GM23248 (cell line): ENCODE results near the gene RIPPLY2. TPM values are rescaled to one million over a fixed set of nuclear protein-coding genes. Genes with fewer than 3 reads are reported as not detected.

Experiments
- DNase-seq: peaks from one replicate; pipeline ENCODE4 v3.0.0-alpha.2; 2015
- H2AFZ ChIP-seq: fragments of 200-600 bp; sonication (generic); 2 replicates; pipeline ENCODE4 v1.6.1; 2016; ENCODE audit warnings: antibody characterized with exemption
- H3F3A ChIP-seq: fragments of 200-600 bp; sonication (generic); 2 replicates; pipeline ENCODE4 v1.6.1; 2016; ENCODE audit warnings: mild to moderate bottlenecking, antibody characterized with exemption, mixed run types; ENCODE audit not compliant: insufficient read depth
- H3K27ac ChIP-seq: fragments of 200-600 bp; sonication (generic); 2 replicates; pipeline ENCODE4 v1.5.1; 2016; ENCODE audit warnings: mild to moderate bottlenecking
- H3K27me3 ChIP-seq: fragments of 200-600 bp; sonication (generic); replicated peaks from 2 replicates; pipeline ENCODE4 v1.6.1; 2016; ENCODE audit warnings: mild to moderate bottlenecking; ENCODE audit not compliant: insufficient read depth
- H3K36me3 ChIP-seq: fragments of 200-600 bp; sonication (generic); 2 replicates; pipeline ENCODE4 v1.6.1; 2016; ENCODE audit warnings: low read depth, mild to moderate bottlenecking
- H3K4me1 ChIP-seq: fragments of 200-600 bp; sonication (generic); 2 replicates; pipeline ENCODE4 v1.6.1; 2016; ENCODE audit warnings: mild to moderate bottlenecking; ENCODE audit not compliant: insufficient read depth
- H3K4me2 ChIP-seq: fragments of 200-600 bp; sonication (generic); one replicate; pipeline ENCODE4 v1.6.1; 2016; ENCODE audit warnings: mild to moderate bottlenecking; ENCODE audit not compliant: unreplicated experiment
- H3K4me3 ChIP-seq: fragments of 200-600 bp; sonication (generic); 2 replicates; pipeline ENCODE4 v1.5.1; 2016; ENCODE audit warnings: mild to moderate bottlenecking
- H3K79me2 ChIP-seq: fragments of 200-600 bp; sonication (generic); 2 replicates; pipeline ENCODE4 v1.6.1; 2016; ENCODE audit warnings: mild to moderate bottlenecking; ENCODE audit not compliant: insufficient read depth
- H3K9ac ChIP-seq: fragments of 200-600 bp; sonication (generic); 2 replicates; pipeline ENCODE4 v1.6.1; 2016; ENCODE audit warnings: mild to moderate bottlenecking
- H3K9me2 ChIP-seq: fragments of 200-600 bp; sonication (generic); 2 replicates; pipeline ENCODE4 v1.6.1; 2016; ENCODE audit warnings: mixed run types, mild to moderate bottlenecking, moderate library complexity; ENCODE audit not compliant: insufficient read depth
- H3K9me3 ChIP-seq: fragments of 200-600 bp; sonication (generic); one replicate; pipeline ENCODE4 v1.6.1; 2017; ENCODE audit warnings: low read depth
- H4K20me1 ChIP-seq: fragments of 200-600 bp; sonication (generic); 2 replicates; pipeline ENCODE4 v1.6.0; 2016; ENCODE audit not compliant: insufficient read depth
- EZH2 ChIP-seq: fragments of 200-600 bp; sonication (generic); IDR thresholded peaks from 2 replicates; pipeline ENCODE4 v1.6.1; 2018; ENCODE audit warnings: antibody characterized with exemption, mild to moderate bottlenecking; ENCODE audit not compliant: insufficient read depth, poor library complexity, severe bottlenecking
- EZH2phosphoT487 ChIP-seq: fragments of 200-600 bp; sonication (generic); IDR thresholded peaks from 2 replicates; pipeline ENCODE4 v1.6.1; 2018; ENCODE audit warnings: antibody characterized with exemption, moderate library complexity, mild to moderate bottlenecking, low read depth; ENCODE audit not compliant: insufficient read depth
- WGBS, 2 experiments: methylation state at CpG; one replicate each; pipeline ENCODE4 v1.1.6; 2015 to 2017; ENCODE audit warnings: low lambda C conversion rate in 2 of 2, low coverage in 1 of 2; ENCODE audit errors: missing lambda C conversion rate in 2 of 2; 5-methylcytosine and 5-hydroxymethylcytosine counted together
- in situ Hi-C: fragments of 300-500 bp; cut with MboI; formaldehyde crosslinking; loops from 2 replicates; pipeline ENCODE4 v1.15.0; 2020
- polyA plus RNA-seq: library from polyadenylated mRNA; unstranded; fragments of >200 nt; fragmentation: Nextera tagmentation; extraction: Ambion mirVana; gene quantifications from 2 replicates; pipeline ENCODE4 v1.2.1, GENCODE V29; 2016
- total RNA-seq: library from RNA; depleted of rRNA; stranded (reverse); fragments of >200 nt; shearing (Covaris generic); gene quantifications from 2 replicates; pipeline ENCODE4 v1.2.3, GENCODE V29; 2014

Gene RIPPLY2
- total and polyA plus RNA-seq, 2 experiments from 2014 or later, result not detected

DNA sequence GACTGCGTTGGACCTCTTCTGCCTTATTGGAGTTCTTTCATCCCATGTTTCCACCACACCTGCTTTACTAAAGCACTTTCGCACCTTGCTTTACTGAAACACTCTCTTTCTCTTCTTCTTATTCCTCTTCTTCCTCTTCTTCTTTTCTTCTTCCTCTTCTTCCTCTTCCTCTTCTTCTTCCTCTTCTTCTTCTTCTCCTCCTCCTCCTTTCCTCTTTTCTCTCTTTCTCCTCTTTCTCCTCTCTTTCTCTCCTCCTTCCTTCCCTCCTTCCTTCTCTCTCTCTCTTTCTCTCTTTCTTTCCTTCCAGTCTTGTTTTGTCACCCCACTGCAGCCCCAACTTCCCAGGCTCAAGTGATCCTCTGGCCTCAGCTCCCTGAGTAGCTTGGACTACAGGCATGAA, 4.0 kb upstream of the RIPPLY2 start:
- in situ Hi-C loops, result no loop called here
- H3K79me2 ChIP-seq, result no peaks in the 10 kb centered on the region
- no peak overlapping the region for H3K4me2 ChIP-seq
- H4K20me1 ChIP-seq, result no peaks in the 10 kb centered on the region
- H3K27ac ChIP-seq, result no peak overlapping the region
- H3K27me3 ChIP-seq, result peaks cover 41% of the 10 kb centered on the region
- H3K9me2 ChIP-seq, result no peaks in the 10 kb centered on the region
- no peak overlapping the region for H2AFZ ChIP-seq
- WGBS, 2 experiments, result 50 to 57% methylated on average over 2 of the region's 2 CpGs
- no peaks in the 10 kb centered on the region for H3K9me3 ChIP-seq
- no peak overlapping the region for H3K9ac ChIP-seq
- TF ChIP-seq EZH2phosphoT487, result no peak
- TF ChIP-seq EZH2, result no peak
- H3K4me3 ChIP-seq, result no peak overlapping the region
- H3K4me1 ChIP-seq, result peaks cover 4% of the 10 kb centered on the region
- DNase-seq, result no peak
- no peaks in the 10 kb centered on the region for H3F3A ChIP-seq
- no peaks in the 10 kb centered on the region for H3K36me3 ChIP-seq

DNA sequence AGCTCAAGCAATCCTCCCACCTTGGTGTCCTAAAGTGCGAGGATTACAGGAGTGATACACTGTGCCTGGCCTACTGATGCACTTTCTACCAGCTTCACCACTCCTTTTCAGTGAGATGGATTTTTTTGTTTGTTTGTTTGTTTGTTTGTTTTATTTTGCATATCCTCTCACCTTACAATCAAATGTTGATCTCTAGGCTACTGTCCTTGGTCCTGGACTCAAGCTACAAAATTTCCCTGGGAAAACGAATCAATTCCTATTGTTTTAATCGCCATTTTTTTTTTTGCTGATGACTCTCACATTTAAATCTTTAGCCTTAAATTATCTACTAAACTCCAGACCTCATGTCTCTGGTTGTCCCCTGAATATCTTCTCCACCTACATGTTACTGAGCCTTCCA, 3.5 kb upstream of the RIPPLY2 start:
- no peak overlapping the region for H3K9ac ChIP-seq
- in situ Hi-C loops, result no loop called here
- no peak overlapping the region for H2AFZ ChIP-seq
- H3K27ac ChIP-seq, result no peak overlapping the region
- H3K36me3 ChIP-seq, result no peaks in the 10 kb centered on the region
- no peaks in the 10 kb centered on the region for H4K20me1 ChIP-seq
- DNase-seq, result no peak
- no peaks in the 10 kb centered on the region for H3F3A ChIP-seq
- H3K27me3 ChIP-seq, result peaks cover 45% of the 10 kb centered on the region
- 47 to 49% methylated on average over 3 of the region's 3 CpGs for WGBS, 2 experiments
- no peaks in the 10 kb centered on the region for H3K4me1 ChIP-seq
- H3K79me2 ChIP-seq, result no peaks in the 10 kb centered on the region
- H3K4me2 ChIP-seq, result no peak overlapping the region
- H3K4me3 ChIP-seq, result no peak overlapping the region
- no peaks in the 10 kb centered on the region for H3K9me3 ChIP-seq
- TF ChIP-seq EZH2phosphoT487, result no peak
- TF ChIP-seq EZH2, result no peak
- no peaks in the 10 kb centered on the region for H3K9me2 ChIP-seq

DNA sequence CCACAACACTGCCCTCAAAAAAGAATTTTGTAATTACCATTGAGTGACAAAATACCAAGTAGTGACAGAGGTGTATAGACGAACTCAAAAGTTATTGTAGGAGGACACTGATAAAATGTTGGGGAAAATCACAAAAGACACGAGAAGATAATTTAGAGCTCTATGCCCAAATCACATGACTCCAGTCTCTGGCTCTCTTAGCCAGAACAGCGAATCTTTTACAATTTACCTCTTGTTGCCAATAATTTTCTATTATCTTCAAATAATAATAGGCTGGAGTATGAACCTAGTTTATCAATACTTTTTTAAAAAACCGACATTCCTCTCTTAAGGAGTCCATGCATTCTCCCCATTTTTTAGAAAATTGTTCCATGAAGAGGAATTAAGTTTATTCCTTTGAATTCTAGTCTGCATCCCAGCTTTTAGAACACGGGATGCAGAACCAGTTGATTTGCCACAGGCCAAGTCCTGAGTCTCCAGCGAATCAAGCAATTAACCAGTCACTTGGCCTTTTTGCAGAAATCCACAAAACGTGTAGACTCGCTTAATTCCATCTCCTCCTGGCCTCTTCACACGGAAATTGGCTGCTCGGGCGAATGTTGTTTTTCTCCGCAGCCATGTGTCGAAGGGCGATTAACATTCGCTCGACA, 507 bp upstream of the RIPPLY2 start:
- TF ChIP-seq EZH2, result peak; percentile 55
- TF ChIP-seq EZH2phosphoT487, result no peak
- H3K27ac ChIP-seq, result no peak overlapping the region
- WGBS, 2 experiments, result 14 to 15% methylated on average over 16 of the region's 16 CpGs
- H3K4me1 ChIP-seq, result no peaks in the 10 kb centered on the region
- no peaks in the 10 kb centered on the region for H3F3A ChIP-seq
- in situ Hi-C loops, result no loop called here
- H2AFZ ChIP-seq, result peak overlapping the region; percentile 74
- DNase-seq, result no peak
- no peaks in the 10 kb centered on the region for H3K9me2 ChIP-seq
- H3K9ac ChIP-seq, result no peak overlapping the region
- H3K4me2 ChIP-seq, result peak overlapping the region; percentile 73
- no peaks in the 10 kb centered on the region for H3K36me3 ChIP-seq
- no peaks in the 10 kb centered on the region for H3K9me3 ChIP-seq
- peaks cover 50% of the 10 kb centered on the region for H3K27me3 ChIP-seq
- H4K20me1 ChIP-seq, result no peaks in the 10 kb centered on the region
- H3K4me3 ChIP-seq, result peak overlapping the region; percentile 67
- H3K79me2 ChIP-seq, result no peaks in the 10 kb centered on the region

DNA sequence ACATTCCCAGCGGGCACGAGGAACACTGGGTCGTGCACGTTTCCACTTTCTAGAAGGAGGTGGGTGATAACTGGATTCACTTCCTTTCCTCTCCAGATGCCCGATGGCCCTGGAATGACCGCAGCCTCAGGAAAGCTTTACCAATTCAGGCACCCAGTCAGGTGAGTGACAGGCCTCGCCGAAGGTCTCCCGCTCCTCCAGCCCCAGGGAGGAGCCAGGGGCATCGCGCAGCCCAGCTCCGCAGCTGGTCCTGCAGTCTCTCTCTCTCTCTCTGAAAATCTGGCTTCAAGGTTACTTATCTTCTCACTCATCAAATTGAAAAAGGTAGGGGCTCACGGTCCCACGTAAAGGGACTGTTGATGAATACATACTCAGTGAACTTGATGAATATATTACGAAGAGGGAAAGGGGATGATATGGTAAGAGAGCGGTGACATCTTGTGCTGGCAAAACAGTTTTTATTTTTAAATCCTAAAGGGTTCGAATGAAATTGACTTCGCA, 891 bp downstream of the RIPPLY2 start:
- H3K4me1 ChIP-seq, result no peaks in the 10 kb centered on the region
- TF ChIP-seq EZH2, result peak; percentile 52
- no peak for TF ChIP-seq EZH2phosphoT487
- no peak overlapping the region for H3K9ac ChIP-seq
- no peak overlapping the region for H3K4me2 ChIP-seq
- no peaks in the 10 kb centered on the region for H3K9me2 ChIP-seq
- 16 to 22% methylated on average over 18 of the region's 18 CpGs for WGBS, 2 experiments
- H3K79me2 ChIP-seq, result no peaks in the 10 kb centered on the region
- H3K27ac ChIP-seq, result no peak overlapping the region
- H3K36me3 ChIP-seq, result no peaks in the 10 kb centered on the region
- peaks cover 50% of the 10 kb centered on the region for H3K27me3 ChIP-seq
- peak overlapping the region; percentile 74 for H2AFZ ChIP-seq
- H3K9me3 ChIP-seq, result no peaks in the 10 kb centered on the region
- DNase-seq, result no peak
- in situ Hi-C loops, result no loop called here
- peak overlapping the region; percentile 67; the same call in 1 of the 2 replicates for H3K4me3 ChIP-seq
- H4K20me1 ChIP-seq, result no peaks in the 10 kb centered on the region
- 0 out of 2 replicates have a peak, but pooled peaks cover 4% of the 10 kb centered on the region for H3F3A ChIP-seq

DNA sequence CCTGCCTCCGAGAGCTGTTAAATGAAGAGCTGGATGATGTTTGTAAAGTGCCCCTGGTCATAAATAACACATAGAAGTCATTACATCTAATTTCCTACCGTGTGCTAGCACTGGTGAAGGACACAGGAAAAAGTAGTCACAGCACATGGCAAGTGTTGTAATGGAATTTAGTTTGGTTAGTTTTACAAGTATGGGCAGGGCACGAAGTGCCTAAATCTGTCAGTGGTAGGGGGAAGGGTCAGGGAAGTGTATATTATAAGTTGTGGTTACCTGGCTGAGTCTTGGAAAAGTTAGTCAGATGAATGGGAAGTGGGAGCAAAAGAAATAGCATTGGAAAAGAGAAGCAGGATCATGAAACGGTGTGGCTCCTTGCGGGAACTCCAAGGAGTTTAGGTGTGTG, 1.6 kb downstream of the RIPPLY2 start:
- TF ChIP-seq EZH2 (no peak), EZH2phosphoT487 (no peak)
- in situ Hi-C loops, result no loop called here

More for the DNA sequence above, 1.6 kb downstream of the RIPPLY2 start:
- H3K36me3 ChIP-seq, result no peaks in the 10 kb centered on the region
- H3K9ac ChIP-seq, result no peak overlapping the region
- no peak for DNase-seq
- no peak overlapping the region for H3K27ac ChIP-seq
- no peaks in the 10 kb centered on the region for H4K20me1 ChIP-seq
- H2AFZ ChIP-seq, result no peak overlapping the region
- no peaks in the 10 kb centered on the region for H3K4me1 ChIP-seq
- H3F3A ChIP-seq, result 0 out of 2 replicates have a peak, but pooled peaks cover 4% of the 10 kb centered on the region
- no peak overlapping the region for H3K4me2 ChIP-seq
- H3K79me2 ChIP-seq, result no peaks in the 10 kb centered on the region
- H3K9me2 ChIP-seq, result no peaks in the 10 kb centered on the region
- H3K27me3 ChIP-seq, result peaks cover 50% of the 10 kb centered on the region
- WGBS, 2 experiments, result 52 to 54% methylated on average over 5 of the region's 5 CpGs
- H3K4me3 ChIP-seq, result no peak overlapping the region
- no peaks in the 10 kb centered on the region for H3K9me3 ChIP-seq
